Measurements from ENCODE around the gene CPXM1.

- TF ChIP-seq CTCF (IDR thresholded peaks at IDR 0.05) (no peak), POLR2A (IDR thresholded peaks at IDR 0.05) (no peak)
These were observed 523 bp downstream of the CPXM1 start for GRCh38 chr20:2799688-2800520.

Measured in stomach (tissue), 4 donors.